NCI-H82 treated with DMSO at 0.1 percent for 48 hours (cell line): Measurements from ENCODE around the gene ARHGAP25.

Experiments
- DNase-seq: peaks from one replicate; lab custom pipeline; 2025; ENCODE audit not compliant: unreplicated experiment; lab: John Stamatoyannopoulos, UW

The ARHGAP25 gene

GRCh38 chr2:68741238-68741637 lies 6.6 kb downstream of the ARHGAP25 start:
- DNase-seq, result no peak

- no peak for DNase-seq
Observed at GRCh38 chr2:68741805-68742306, 7.2 kb downstream of the ARHGAP25 start.

GRCh38 chr2:68742626-68743415 lies 8.2 kb downstream of the ARHGAP25 start:
- no peak for DNase-seq

- DNase-seq, result no peak
Observed at GRCh38 chr2:68743531-68743930, 8.9 kb downstream of the ARHGAP25 start.

GRCh38 chr2:68744366-68744912 lies 9.8 kb downstream of the ARHGAP25 start:
- no peak for DNase-seq

DNA sequence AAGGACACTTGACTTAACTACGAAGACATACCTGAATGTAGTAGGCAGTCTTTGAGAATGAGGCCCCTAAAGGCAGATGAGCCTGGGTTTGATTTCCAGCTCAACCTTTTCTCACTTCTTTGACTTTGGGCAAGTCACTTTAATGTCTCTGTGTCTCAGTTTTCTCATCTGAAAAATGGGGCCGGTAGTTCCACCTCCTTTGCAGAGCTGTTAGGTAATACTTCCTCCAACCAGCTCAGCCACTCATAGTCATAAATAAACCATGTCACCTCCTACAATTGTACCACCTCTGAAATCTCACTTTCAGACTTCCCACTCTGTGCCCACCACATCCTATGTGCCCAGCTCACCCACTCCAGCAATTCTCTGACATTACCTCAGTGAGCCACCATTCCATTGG lies 10.4 kb downstream of the ARHGAP25 start:
- no peak for DNase-seq

GRCh38 chr2:68746408-68746807 lies 11.8 kb downstream of the ARHGAP25 start:
- DNase-seq, result no peak

GRCh38 chr2:68747413-68747812 lies 12.8 kb downstream of the ARHGAP25 start:
- no peak for DNase-seq

DNA sequence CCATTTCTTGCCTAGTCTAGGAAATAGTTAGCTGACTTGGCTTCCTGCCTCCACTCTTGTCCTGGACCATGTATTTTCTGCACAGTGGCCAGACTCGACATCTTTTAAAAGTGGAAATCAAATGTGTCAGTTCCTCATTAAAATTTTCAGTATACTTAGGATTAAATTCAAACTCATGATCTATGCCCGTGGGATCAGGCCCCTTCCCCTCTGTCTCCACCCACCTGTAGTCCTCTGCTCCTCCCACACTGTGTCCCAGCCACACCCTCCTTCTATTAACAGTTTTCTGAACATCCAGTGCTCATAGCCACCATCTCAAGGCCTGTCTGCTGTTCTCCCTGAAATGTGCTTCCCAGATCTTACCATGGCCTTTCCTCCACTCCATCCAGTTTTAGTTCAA lies 13.3 kb downstream of the ARHGAP25 start:
- DNase-seq, result no peak

- no peak for DNase-seq
Observed at GRCh38 chr2:68748568-68748967, 14.0 kb downstream of the ARHGAP25 start.

- DNase-seq, result no peak
Observed at GRCh38 chr2:68749345-68749744, 14.7 kb downstream of the ARHGAP25 start.

DNA sequence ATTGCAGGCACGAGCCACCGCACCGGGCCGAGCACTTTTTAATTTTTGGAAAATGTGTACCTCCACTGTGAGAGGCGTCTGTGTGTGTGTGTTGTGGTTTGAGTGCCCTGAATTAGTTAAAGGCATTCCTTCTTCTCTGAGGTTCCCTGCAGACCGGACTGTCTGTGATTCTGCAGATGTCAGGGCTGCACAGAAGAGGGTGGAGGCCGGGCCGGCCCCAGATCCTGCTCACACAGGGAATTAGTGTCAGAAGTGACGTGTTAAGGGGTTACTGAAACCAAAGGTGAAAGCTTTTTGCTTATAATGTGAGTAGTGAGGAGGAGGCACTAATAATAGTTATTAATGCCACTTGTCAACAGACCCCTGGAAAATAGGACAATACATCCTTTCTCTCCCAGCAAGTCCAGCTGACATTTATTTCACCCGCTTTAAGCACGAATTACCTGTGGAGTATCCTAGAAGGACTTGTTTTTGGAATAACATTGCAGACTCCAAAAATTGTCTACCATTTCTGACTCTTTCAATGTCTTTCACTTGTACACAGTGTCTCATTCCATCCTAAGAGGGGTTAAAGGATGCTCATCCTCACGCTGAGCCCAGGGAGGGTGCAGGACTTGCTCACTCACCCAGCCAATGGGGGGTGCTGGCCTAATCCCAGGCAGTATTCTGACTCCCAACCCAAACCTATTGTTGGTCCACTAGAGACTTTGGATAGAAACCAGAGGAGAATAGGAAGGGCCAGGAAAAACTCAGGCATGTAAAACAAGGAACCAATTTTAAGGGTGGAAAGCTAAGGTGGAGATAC lies 16.2 kb downstream of the ARHGAP25 start:
- no peak for DNase-seq

DNA sequence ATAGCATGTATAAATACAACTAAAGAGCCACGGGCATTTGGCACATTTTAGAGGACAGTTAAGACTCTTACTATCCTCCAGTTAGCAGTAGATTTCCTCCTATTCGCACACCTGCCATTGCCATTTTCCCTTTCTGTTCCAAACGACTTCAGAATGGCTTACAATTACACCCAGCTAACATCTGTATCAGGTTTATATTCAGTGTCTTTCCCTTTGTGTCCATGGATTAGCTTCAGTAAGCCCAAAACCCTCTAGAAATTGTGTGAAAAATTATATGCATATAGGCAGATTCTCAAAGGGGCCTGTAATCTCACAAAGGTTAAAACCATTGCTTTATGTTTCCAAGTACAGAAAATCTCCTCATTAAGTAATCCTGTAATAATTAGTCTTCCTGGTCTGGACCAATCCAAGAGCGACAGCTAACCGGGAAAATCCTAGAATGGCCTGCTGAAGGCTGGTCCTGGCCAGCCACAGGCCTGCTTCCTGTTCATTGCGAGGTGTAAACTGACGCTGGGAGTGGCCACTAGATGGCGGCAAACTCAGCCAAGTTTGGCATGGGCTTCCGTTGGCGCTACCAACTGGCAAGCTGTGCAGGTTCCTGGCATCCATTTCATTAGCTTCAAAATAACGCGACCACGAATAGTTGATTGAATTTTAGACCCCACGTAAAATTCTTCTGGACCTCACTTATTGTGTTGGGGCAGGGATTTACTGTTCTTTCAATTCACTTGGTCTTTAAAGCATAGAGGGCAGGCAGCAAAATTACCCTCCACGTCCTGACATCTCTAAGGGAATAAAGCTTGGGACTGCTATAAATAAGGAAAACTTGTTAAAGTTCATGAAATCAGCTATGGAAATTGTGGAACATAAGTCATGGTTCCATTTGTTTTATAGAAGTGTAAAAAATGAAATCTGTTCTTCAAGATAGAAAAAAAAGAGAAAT lies 17.1 kb downstream of the ARHGAP25 start:
- DNase-seq, result peak; percentile 44

- DNase-seq, result no peak
Observed at GRCh38 chr2:68753318-68753717, 18.7 kb downstream of the ARHGAP25 start.

DNA sequence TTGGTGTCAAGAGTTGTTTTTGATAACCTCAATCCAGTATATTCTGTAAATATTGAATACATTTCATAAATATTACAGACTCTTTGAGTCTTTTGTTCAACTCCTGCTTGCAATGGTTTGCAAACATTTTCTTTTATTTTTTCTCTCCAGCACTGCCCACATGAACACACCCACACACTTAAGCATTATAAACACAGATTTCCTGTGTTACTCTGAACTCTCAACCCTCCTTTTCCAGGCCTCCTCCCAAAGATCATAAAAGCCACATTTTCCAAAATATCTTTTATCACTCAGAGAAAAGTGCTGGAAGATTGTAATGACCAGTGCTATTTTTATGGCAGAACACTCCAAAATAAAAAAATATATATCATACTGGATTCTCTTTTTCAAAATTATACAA lies 20.5 kb downstream of the ARHGAP25 start:
- DNase-seq, result no peak

DNA sequence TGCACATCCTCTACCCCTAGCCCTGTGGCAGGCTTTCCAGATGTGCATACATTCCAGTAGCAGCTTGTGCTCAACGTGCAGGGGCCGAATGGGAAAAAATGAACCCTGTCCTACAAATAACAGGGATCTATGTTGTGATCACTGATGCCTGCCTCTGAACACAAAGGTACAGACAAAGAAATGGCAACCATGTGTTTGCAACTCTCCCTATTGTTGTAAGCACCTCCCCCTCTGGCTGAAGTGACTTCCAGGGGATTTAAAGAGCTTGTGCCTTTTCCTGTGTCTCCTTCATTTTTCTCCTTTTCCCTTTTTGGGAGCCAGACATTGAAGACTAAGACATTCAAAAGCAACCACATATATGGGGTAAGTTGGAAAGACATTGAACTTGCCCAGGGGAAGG lies 21.6 kb downstream of the ARHGAP25 start:
- no peak for DNase-seq

GRCh38 chr2:68757081-68757480 lies 22.5 kb downstream of the ARHGAP25 start:
- no peak for DNase-seq

DNA sequence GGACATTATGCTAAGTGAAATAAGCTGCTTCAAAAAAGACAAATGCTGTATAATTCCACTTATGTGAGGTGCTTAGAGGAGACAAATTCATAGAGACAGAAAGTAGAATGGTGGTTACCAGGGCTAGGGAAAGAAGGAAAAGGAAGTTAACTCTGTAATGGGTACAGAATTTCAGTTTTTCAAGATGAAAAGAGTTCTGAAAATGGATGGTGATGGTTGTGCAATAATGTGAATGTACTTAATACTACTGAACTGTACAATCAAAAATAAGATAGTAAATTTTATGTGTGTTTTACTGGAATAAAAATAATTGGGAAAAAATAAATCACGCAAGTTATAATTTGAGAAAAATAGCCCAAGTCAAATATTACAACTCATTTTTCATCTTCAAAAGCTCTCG lies 27.5 kb downstream of the ARHGAP25 start:
- no peak for DNase-seq

GRCh38 chr2:68762665-68763064 lies 28.1 kb downstream of the ARHGAP25 start:
- no peak for DNase-seq

- no peak for DNase-seq
Observed at GRCh38 chr2:68764041-68764805, 29.6 kb downstream of the ARHGAP25 start.
